Aorta (tissue), 5 donors: Measurements from ENCODE around the gene ACP7. TPM values are rescaled to one million over a fixed set of nuclear protein-coding genes. Genes with fewer than 3 reads are reported as not detected.

Source experiments
- ATAC-seq: fragments of 200-7000 bp; cut with Tn5 transposase; one replicate; pipeline ENCODE4 v1.9.1; 2022; ENCODE audit warnings: moderate library complexity; ENCODE audit not compliant: low FRiP score
- DNase-seq, 2 donors: peaks; one replicate each; pipeline ENCODE4 v3.0.0-alpha.2; 2020
- H3K27ac ChIP-seq, 2 donors: one replicate each; pipeline ENCODE4 v1.5.1; 2013; ENCODE audit warnings: low read length in 2 of 2, mild to moderate bottlenecking in 2 of 2, moderate library complexity in 2 of 2, control low read depth in 1 of 2, inconsistent platforms in 1 of 2, low read depth in 1 of 2
- H3K27me3 ChIP-seq, 2 donors: one replicate each; pipeline ENCODE4 v1.6.1; 2013; ENCODE audit warnings: control low read depth in 1 of 2, low read length in 1 of 2, mild to moderate bottlenecking in 1 of 2, moderate library complexity in 1 of 2; ENCODE audit not compliant: insufficient read depth in 2 of 2, control insufficient read depth in 1 of 2
- H3K36me3 ChIP-seq, 2 donors: one replicate each; pipeline ENCODE4 v1.6.1; 2013; ENCODE audit warnings: control low read depth in 1 of 2, low read length in 1 of 2, mild to moderate bottlenecking in 1 of 2; ENCODE audit not compliant: insufficient read depth in 2 of 2, control insufficient read depth in 1 of 2
- H3K4me1 ChIP-seq, 2 donors: one replicate each; pipeline ENCODE4 v1.6.1; 2013; ENCODE audit warnings: low read length in 2 of 2, control low read depth in 1 of 2, mild to moderate bottlenecking in 1 of 2, moderate library complexity in 1 of 2; ENCODE audit not compliant: insufficient read depth in 2 of 2, control insufficient read depth in 1 of 2
- H3K4me3 ChIP-seq, 2 donors: one replicate each; pipeline ENCODE4 v1.5.1; 2013; ENCODE audit warnings: low read length in 2 of 2, control low read depth in 1 of 2, mild to moderate bottlenecking in 1 of 2
- H3K9me3 ChIP-seq: one replicate; pipeline ENCODE4 v1.6.1; 2013; ENCODE audit warnings: mild to moderate bottlenecking, low read length; ENCODE audit not compliant: control insufficient read depth
- WGBS, 2 donors: extraction: QIAGEN DNeasy Blood & Tissue Kit; methylation state at CpG; one replicate each; pipeline ENCODE4 v1.1.7; 2013; 5-methylcytosine and 5-hydroxymethylcytosine counted together
- intact Hi-C, 2 donors: fragments of 100-400 bp; cut with DNase I; formaldehyde crosslinking; loops; one replicate each; pipeline versions ENCODE4 v1.14.2 to v1.15.0; 2022
- long read RNA-seq, 2 donors: library from polyadenylated mRNA; unstranded; transcript quantifications; one replicate each; pipeline ENCODE4 v2.0.0, GENCODE V29; 2020 to 2021
- polyA plus RNA-seq, 2 donors: library from polyadenylated mRNA; stranded (reverse); fragments of 200-250 nt; gene quantifications; one replicate each; pipeline ENCODE4 v1.2.3, GENCODE V29; 2013
- total RNA-seq, 2 donors: library from RNA; stranded (reverse); fragmentation: NEBNext Ultra II Directional; extraction: Animal tissue kit (Norgen Biotek cat#: 25700); gene quantifications; one replicate each; pipeline ENCODE4 v1.2.1, GENCODE V29; 2021
- donor health status: healthy with polysubstance abuse.
- donor health status: Bipolar disorder and iron deficiency.
- donor health status: DM: no; HTN: no; CAD: no.
- donor health status: DM: no; HTN: no; CAD: no.
- donor health status: DM: yes; HTN: yes; CAD: no.

ACP7 gene
- total RNA-seq = not detected
- polyA plus RNA-seq = not detected
- long read RNA-seq, donor 1 = 0 reads
- long read RNA-seq, donor 2 = 0 reads

DNA sequence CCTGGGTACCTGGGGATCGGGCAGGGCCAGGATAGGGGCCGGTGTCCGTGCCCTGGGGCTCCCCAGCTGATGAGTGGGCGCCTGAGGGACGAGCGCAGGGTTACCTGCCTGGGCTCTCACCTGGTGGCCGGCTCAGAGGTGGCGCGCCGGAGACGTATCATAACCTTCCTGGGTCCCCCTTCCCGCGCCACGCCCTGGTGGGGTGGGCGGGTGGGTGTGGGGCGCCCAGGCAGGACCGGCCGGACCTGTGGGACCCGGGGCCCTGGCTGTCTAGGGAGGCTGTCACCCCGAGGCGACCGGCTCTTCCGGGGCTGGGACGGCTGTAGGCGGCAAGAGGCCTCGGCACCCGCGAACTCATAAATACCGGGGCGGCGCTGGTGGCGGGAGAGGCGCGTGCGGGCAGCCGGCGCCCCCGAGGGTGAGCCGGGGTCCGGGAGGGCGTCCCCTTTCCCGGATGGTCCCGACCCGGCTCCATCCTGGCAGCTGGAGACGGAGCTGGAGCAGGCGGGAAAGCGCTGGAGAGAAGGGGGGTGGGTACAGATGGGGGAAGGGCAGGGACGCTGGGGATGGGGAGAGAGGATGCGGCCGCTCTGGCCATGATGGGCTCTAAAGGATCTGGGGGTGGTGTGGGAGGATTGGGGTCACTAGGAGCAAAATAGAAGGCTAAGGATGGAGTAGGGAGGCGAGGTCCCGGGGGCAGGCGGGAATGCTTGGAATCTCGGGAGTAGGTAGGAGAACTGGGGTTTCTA lies at the start of gene ACP7:
TSS of gene ACP7 (plus strand) at position 386 of the 749 bp plus-strand sequence. CDS start 902 bp downstream, outside the sequence.
- WGBS, 2 donors = 2% methylated on average over 46 to 54 of the region's 54 CpGs
- peak; percentile 54 for ATAC-seq
- Histone ChIP-seq H3K4me3 (no peak within 1 kb of the TSS), H3K27ac (no peak within 1 kb of the TSS), H3K27me3 (no peaks in the 10 kb centered on the region), H3K36me3 (no peaks in the 10 kb centered on the region), H3K9me3 (no peaks in the 10 kb centered on the region), H3K4me1 (no peaks in the 10 kb centered on the region)
- no peak for DNase-seq
- intact Hi-C loops = no loop called here

- intact Hi-C loops = no loop called here
- Histone ChIP-seq H3K27ac (no peak overlapping the region), H3K4me3 (no peak overlapping the region)
Observed at GRCh38 chr19:39036581-39036980, 47.6 kb upstream of the ACP7 start.

GRCh38 chr19:39037194-39037593 lies 47.0 kb upstream of the ACP7 start:
- ATAC-seq (no peak), DNase-seq (no peak)
- Histone ChIP-seq H3K27ac (no peak overlapping the region), H3K9me3 (no peaks in the 10 kb centered on the region), H3K36me3 (no peaks in the 10 kb centered on the region), H3K4me1 (no peaks in the 10 kb centered on the region), H3K4me3 (no peak overlapping the region), H3K27me3 (no peaks in the 10 kb centered on the region)
- WGBS, 2 donors = 65 to 75% methylated on average over 2 of the region's 2 CpGs
- intact Hi-C loops = no loop called here

More at GRCh38 chr19:39036581-39036980, 47.6 kb upstream of the ACP7 start:
- DNase-seq (no peak), ATAC-seq (no peak)
- Histone ChIP-seq H3K9me3 (no peaks in the 10 kb centered on the region), H3K27me3 (no peaks in the 10 kb centered on the region), H3K36me3 (no peaks in the 10 kb centered on the region), H3K4me1 (no peaks in the 10 kb centered on the region)

DNA sequence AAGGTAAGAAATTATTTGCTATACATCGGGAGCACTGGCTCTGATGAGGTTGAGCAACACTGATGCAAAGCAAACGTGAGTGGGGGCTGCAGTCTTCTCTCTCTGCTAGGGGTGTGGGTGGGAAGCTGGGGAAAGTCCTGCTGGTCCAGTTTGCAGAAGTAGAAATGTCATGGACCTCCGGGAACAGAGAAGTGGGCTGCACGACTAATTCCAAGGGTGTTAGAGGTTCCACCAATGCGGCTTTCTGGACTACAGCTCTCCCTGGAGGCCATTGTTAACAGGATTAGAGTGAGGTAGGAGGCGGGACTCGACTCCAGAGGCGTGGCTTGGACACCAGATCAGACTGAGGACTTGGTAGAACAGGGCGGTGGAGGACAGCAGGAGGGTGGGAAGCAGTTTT lies 46.1 kb upstream of the ACP7 start:
- intact Hi-C loops = no loop called here
- 17 to 21% methylated on average over 9 of the region's 9 CpGs for WGBS, 2 donors
- Histone ChIP-seq H3K9me3 (no peaks in the 10 kb centered on the region), H3K36me3 (no peaks in the 10 kb centered on the region), H3K27ac (no peak overlapping the region), H3K4me1 (no peaks in the 10 kb centered on the region), H3K4me3 (no peak overlapping the region), H3K27me3 (no peaks in the 10 kb centered on the region)
- DNase-seq = no peak
- ATAC-seq = no peak

DNA sequence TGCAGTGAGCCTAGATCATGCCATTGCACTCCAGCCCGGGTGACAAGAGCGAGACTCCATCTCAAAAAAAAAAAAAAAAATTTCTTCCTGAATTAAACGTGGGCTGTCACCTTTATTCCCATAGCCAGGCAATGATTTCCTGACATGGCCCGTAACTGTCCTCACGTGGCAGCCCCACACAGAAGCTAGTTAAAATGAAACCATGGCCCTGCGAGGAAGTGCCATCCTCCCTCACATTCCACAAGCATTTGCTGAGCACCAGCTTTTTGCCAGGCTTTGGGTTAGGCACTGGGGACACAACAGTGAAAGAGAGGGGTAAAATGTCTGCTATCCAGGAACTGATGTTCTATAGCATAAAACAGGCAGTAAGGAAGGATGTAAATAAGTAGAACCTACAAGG lies 38.7 kb upstream of the ACP7 start:
- ATAC-seq (no peak), DNase-seq (no peak)
- WGBS, 2 donors = 79 to 82% methylated on average over 6 of the region's 6 CpGs
- Histone ChIP-seq H3K9me3 (no peaks in the 10 kb centered on the region), H3K27ac (no peak overlapping the region), H3K4me3 (no peak overlapping the region), H3K27me3 (no peaks in the 10 kb centered on the region), H3K36me3 (no peaks in the 10 kb centered on the region), H3K4me1 (no peaks in the 10 kb centered on the region)
- intact Hi-C loops = no loop called here

DNA sequence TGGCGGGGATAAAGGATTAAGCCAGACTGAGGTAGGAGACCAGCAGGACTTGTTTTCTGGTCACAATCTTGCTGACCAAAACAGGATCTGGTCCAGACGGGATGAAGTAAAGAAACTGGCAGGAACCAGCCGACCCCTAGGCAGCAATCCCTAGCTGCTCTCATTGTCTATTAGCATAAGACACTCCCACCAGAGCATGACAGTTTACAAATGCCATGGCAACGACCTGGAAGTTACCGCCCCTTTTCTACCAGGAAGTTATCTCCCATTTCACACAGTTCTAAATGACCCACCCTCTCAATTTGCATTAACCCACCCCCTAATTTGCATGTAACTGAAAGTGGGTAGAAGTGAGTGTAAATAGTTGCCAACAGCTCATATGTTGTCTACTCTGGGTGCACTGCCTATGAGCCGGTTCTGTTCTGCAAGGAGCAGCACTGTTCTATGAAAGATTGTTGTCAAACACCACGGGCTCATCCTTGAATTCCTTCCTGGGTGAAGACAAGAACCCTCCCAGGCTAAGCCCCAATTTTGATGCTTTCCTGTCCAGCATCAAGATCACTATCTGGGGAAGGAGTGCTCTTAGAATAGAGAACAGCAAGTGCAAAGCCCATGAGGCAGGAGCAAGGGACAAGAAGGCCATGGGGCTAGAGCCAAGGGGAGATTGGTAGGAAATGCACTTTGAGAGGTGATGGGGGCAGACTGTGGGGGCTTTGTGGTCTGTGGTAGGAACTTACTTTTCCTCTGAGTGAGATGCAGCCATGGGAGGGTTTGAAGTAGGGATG lies 37.9 kb upstream of the ACP7 start:
- no peaks in the 10 kb centered on the region for H3K27me3 ChIP-seq
- ATAC-seq (no peak), DNase-seq (no peak)
- no peak overlapping the region for H3K27ac ChIP-seq
- 69 to 72% methylated on average over 7 of the region's 7 CpGs for WGBS, 2 donors
- H3K4me1 ChIP-seq = no peaks in the 10 kb centered on the region
- H3K4me3 ChIP-seq = no peak overlapping the region
- intact Hi-C loops = no loop called here
- no peaks in the 10 kb centered on the region for H3K9me3 ChIP-seq
- H3K36me3 ChIP-seq = no peaks in the 10 kb centered on the region

- Histone ChIP-seq H3K4me3 (no peak overlapping the region), H3K9me3 (no peaks in the 10 kb centered on the region), H3K4me1 (no peaks in the 10 kb centered on the region), H3K27me3 (no peaks in the 10 kb centered on the region), H3K36me3 (no peaks in the 10 kb centered on the region), H3K27ac (no peak overlapping the region)
- no peak for DNase-seq
- intact Hi-C loops = no loop called here
- 48 to 68% methylated on average over 2 of the region's 2 CpGs for WGBS, 2 donors
- no peak for ATAC-seq
Observed at GRCh38 chr19:39047073-39047472, 37.1 kb upstream of the ACP7 start.

GRCh38 chr19:39052243-39052746 lies 31.9 kb upstream of the ACP7 start:
- Histone ChIP-seq H3K4me1 (no peaks in the 10 kb centered on the region), H3K27ac (no peak overlapping the region), H3K27me3 (no peaks in the 10 kb centered on the region), H3K36me3 (no peaks in the 10 kb centered on the region), H3K4me3 (no peak overlapping the region), H3K9me3 (no peaks in the 10 kb centered on the region)
- intact Hi-C loops = no loop called here
- 19 to 22% methylated on average over 10 of the region's 10 CpGs for WGBS, 2 donors
- DNase-seq = peak; percentile 74 to 82
- ATAC-seq = peak; percentile 64
